HCT116 (cell line): ENCODE measurements around the gene FSD1L.

Experiments used
- ELF1 ChIP-seq: IDR thresholded peaks from 2 replicates; pipeline ENCODE4 v1.6.1; 2012; ENCODE audit warnings: low read depth, borderline replicate concordance
- EZH2 ChIP-seq: fragments of 200-600 bp; sonication (generic); IDR thresholded peaks from 2 replicates; pipeline ENCODE4 v1.6.1; 2017; ENCODE audit warnings: antibody characterized with exemption, mixed run types
- EZH2phosphoT487 ChIP-seq: fragments of 200-600 bp; IDR thresholded peaks from 2 replicates; pipeline ENCODE4 v1.6.1; 2018; ENCODE audit warnings: antibody characterized with exemption, borderline replicate concordance
- POLR2A ChIP-seq: IDR thresholded peaks from 2 replicates; pipeline ENCODE4 v1.7.0; 2011; ENCODE audit warnings: borderline replicate concordance; ENCODE audit not compliant: insufficient read depth, insufficient read length; ENCODE audit errors: extremely low read depth
- POLR2AphosphoS5 ChIP-seq: IDR thresholded peaks from 2 replicates; pipeline ENCODE4 v1.6.1; 2011; ENCODE audit warnings: mild to moderate bottlenecking, low read depth, low read length, moderate library complexity
- SIN3A ChIP-seq: IDR thresholded peaks from 2 replicates; pipeline ENCODE4 v1.6.1; 2012; ENCODE audit warnings: low read depth
- SP1 ChIP-seq: IDR thresholded peaks from 2 replicates; pipeline ENCODE4 v1.6.1; 2012; ENCODE audit warnings: low read depth
- SRF ChIP-seq: IDR thresholded peaks from 2 replicates; pipeline ENCODE4 v1.6.1; 2012; ENCODE audit warnings: low read depth
- ZFX ChIP-seq: fragments of 450-650 bp; IDR thresholded peaks from 2 replicates; pipeline ENCODE4 v1.6.1; 2017
- ZNF274 ChIP-seq: fragments of 200-500 bp; sonication (Bioruptor generic); IDR thresholded peaks from 2 replicates; pipeline ENCODE4 v1.6.1; 2014; ENCODE audit warnings: mild to moderate bottlenecking, low read depth, low read length, inconsistent platforms
- TF ChIP-seq, protein P1 (sequence below): IDR thresholded peaks from 2 replicates; pipeline ENCODE4 v1.6.1; 2012
- TF ChIP-seq, protein P2 (sequence below): IDR thresholded peaks from 2 replicates; pipeline ENCODE4 v1.6.1; 2012
- TF ChIP-seq, protein P3 (sequence below), 3 experiments: fragments of 200-600 bp in 1 of 3; sonication (generic) in 1 of 3; IDR thresholded peaks in 2 of 3; conservative IDR thresholded peaks in 1 of 3; 2 replicates each; pipeline ENCODE4 v1.5.1; 2012 to 2017; ENCODE audit warnings: low read depth in 2 of 3, low read length in 2 of 3, antibody characterized with exemption in 1 of 3, borderline replicate concordance in 1 of 3, control low read depth in 1 of 3, mild to moderate bottlenecking in 1 of 3, mixed read lengths in 1 of 3, mixed run types in 1 of 3, moderate library complexity in 1 of 3; ENCODE audit not compliant: insufficient read depth in 1 of 3
- TF ChIP-seq, protein P4 (sequence below): IDR thresholded peaks from 2 replicates; pipeline ENCODE4 v1.6.1; 2012; ENCODE audit warnings: low read depth

DNA sequence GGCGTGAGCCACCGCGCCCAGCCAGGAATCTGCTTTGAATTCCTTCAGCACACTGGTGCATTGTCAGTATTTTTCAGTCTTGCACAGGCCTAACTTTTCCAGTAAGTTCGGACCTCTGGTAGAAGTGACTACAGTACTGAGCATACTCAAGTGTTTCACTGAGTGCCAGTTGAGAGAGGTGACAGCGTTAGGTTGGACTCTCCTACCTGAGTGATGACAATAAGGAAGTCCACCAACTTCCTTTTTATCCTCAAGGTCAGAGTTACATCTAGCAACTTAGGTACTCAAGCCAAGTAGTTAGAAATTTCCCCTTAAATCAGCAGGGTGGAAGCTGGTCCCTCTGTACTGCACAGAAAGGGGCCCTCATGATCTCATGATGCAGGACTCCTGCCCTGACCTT is 26.0 kb upstream of the FSD1L start:
- TF ChIP-seq, protein P1, sequence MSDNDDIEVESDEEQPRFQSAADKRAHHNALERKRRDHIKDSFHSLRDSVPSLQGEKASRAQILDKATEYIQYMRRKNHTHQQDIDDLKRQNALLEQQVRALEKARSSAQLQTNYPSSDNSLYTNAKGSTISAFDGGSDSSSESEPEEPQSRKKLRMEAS = no peak
- TF ChIP-seq POLR2A (no peak), EZH2 (no peak), SRF (no peak), ZNF274 (no peak), POLR2AphosphoS5 (no peak), ZFX (no peak), SIN3A (no peak), ELF1 (no peak), EZH2phosphoT487 (no peak), SP1 (no peak)
- TF ChIP-seq, protein P2, sequence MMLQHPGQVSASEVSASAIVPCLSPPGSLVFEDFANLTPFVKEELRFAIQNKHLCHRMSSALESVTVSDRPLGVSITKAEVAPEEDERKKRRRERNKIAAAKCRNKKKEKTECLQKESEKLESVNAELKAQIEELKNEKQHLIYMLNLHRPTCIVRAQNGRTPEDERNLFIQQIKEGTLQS = no peak
- TF ChIP-seq, protein P3, sequence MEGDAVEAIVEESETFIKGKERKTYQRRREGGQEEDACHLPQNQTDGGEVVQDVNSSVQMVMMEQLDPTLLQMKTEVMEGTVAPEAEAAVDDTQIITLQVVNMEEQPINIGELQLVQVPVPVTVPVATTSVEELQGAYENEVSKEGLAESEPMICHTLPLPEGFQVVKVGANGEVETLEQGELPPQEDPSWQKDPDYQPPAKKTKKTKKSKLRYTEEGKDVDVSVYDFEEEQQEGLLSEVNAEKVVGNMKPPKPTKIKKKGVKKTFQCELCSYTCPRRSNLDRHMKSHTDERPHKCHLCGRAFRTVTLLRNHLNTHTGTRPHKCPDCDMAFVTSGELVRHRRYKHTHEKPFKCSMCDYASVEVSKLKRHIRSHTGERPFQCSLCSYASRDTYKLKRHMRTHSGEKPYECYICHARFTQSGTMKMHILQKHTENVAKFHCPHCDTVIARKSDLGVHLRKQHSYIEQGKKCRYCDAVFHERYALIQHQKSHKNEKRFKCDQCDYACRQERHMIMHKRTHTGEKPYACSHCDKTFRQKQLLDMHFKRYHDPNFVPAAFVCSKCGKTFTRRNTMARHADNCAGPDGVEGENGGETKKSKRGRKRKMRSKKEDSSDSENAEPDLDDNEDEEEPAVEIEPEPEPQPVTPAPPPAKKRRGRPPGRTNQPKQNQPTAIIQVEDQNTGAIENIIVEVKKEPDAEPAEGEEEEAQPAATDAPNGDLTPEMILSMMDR (IDR thresholded peaks at IDR 0.05 in 2 of 3, conservative IDR thresholded peaks at IDR 0.05 in 1 of 3; ENCODE audit: borderline replicate concordance in 1 of 3, insufficient read depth in 1 of 3, low read depth in 2 of 3, low read length in 2 of 3) = no peak
- TF ChIP-seq, protein P4, sequence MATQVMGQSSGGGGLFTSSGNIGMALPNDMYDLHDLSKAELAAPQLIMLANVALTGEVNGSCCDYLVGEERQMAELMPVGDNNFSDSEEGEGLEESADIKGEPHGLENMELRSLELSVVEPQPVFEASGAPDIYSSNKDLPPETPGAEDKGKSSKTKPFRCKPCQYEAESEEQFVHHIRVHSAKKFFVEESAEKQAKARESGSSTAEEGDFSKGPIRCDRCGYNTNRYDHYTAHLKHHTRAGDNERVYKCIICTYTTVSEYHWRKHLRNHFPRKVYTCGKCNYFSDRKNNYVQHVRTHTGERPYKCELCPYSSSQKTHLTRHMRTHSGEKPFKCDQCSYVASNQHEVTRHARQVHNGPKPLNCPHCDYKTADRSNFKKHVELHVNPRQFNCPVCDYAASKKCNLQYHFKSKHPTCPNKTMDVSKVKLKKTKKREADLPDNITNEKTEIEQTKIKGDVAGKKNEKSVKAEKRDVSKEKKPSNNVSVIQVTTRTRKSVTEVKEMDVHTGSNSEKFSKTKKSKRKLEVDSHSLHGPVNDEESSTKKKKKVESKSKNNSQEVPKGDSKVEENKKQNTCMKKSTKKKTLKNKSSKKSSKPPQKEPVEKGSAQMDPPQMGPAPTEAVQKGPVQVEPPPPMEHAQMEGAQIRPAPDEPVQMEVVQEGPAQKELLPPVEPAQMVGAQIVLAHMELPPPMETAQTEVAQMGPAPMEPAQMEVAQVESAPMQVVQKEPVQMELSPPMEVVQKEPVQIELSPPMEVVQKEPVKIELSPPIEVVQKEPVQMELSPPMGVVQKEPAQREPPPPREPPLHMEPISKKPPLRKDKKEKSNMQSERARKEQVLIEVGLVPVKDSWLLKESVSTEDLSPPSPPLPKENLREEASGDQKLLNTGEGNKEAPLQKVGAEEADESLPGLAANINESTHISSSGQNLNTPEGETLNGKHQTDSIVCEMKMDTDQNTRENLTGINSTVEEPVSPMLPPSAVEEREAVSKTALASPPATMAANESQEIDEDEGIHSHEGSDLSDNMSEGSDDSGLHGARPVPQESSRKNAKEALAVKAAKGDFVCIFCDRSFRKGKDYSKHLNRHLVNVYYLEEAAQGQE = no peak
